ENCODE data around the gene CSF1. TPM values are rescaled to one million over a fixed set of nuclear protein-coding genes. Genes with fewer than 3 reads are reported as not detected.

CSF1 gene
- total RNA-seq, 1 donor from 2014 or later, result 140 TPM

DNA sequence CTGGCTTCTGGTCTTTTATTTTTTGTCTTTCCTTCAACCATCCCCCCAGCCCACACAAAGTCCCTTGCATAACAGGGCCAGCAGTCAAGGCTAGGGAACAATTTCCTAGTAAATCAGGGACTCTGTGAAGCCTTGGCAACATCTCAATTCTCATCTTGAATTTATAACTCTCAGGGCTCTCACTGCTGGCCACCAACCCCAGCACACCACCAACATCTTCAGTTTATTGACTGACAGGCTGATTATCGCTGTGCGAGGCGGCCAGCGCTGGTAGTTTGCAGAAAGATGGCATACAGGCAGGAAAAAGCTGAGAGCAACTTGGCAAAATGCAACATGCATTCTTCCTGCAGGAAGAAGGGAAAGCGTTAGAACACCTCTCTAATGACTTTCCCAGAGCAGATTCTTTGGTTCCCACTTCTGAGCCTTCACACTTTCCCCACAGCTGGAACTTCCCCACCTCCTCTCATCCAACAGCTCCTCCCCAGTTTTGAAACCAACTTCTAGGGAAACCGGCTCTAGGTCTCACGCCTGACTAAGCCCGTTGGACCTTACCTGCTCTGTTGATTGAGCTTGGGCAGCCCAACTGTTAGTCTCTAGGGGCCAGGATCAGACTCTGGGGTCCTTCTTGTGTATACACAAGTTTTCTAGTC is 26.3 kb upstream of the CSF1 start:
- intact Hi-C loops (cut with DNase I), result no loop called here
- no peak for DNase-seq (ENCODE audit: low spot score in 2 of 2)

DNA sequence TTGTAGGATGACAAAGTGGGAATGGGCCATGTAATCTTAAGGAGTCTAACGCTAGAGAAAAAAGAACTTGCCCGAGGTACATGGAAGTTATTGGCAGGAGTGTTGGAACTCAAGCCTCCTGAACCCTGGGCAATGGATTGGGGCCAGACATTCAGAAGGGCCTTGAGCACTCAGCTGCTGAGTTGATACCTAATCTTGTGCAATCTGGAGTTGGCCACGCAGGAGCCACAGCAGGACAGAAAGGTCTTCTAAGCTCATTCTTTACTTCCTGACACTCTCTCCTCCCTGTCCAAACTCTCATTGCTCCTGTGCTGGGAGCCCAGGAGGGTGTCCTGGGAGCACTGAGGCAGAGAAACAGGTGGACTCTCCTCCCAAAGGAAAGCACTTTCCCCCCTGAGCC is 25.1 kb upstream of the CSF1 start:
- Histone ChIP-seq H3K4me1 (peaks cover 9 to 20% of the 10 kb centered on the region in 2 donors), H3K9me3 (no peaks in the 10 kb centered on the region), H3K27me3 (no peaks in the 10 kb centered on the region), H3K4me3 (no peak overlapping the region), H3K36me3 (no peaks in the 10 kb centered on the region), H3K27ac (no peak overlapping the region)
- intact Hi-C loops (cut with DNase I), result loop anchor here (5.0 kb wide), 1 partner anchor 42 kb away; no protein-coding TSS in a partner anchor
- TF ChIP-seq, protein P1, sequence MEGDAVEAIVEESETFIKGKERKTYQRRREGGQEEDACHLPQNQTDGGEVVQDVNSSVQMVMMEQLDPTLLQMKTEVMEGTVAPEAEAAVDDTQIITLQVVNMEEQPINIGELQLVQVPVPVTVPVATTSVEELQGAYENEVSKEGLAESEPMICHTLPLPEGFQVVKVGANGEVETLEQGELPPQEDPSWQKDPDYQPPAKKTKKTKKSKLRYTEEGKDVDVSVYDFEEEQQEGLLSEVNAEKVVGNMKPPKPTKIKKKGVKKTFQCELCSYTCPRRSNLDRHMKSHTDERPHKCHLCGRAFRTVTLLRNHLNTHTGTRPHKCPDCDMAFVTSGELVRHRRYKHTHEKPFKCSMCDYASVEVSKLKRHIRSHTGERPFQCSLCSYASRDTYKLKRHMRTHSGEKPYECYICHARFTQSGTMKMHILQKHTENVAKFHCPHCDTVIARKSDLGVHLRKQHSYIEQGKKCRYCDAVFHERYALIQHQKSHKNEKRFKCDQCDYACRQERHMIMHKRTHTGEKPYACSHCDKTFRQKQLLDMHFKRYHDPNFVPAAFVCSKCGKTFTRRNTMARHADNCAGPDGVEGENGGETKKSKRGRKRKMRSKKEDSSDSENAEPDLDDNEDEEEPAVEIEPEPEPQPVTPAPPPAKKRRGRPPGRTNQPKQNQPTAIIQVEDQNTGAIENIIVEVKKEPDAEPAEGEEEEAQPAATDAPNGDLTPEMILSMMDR (IDR thresholded peaks at IDR 0.05), result no peak
- no peak for DNase-seq (ENCODE audit: low spot score in 2 of 2)

More for the DNA sequence above, 26.3 kb upstream of the CSF1 start:
- no peaks in the 10 kb centered on the region for H3K27me3 ChIP-seq
- peaks cover 9 to 20% of the 10 kb centered on the region in 2 donors for H3K4me1 ChIP-seq
- no peak overlapping the region for H3K4me3 ChIP-seq
- H3K27ac ChIP-seq, result peak overlapping the region; percentile 77 to 84
- no peaks in the 10 kb centered on the region for H3K9me3 ChIP-seq
- H3K36me3 ChIP-seq, result no peaks in the 10 kb centered on the region
- TF ChIP-seq, protein P1 (IDR thresholded peaks at IDR 0.05), result no peak

DNA sequence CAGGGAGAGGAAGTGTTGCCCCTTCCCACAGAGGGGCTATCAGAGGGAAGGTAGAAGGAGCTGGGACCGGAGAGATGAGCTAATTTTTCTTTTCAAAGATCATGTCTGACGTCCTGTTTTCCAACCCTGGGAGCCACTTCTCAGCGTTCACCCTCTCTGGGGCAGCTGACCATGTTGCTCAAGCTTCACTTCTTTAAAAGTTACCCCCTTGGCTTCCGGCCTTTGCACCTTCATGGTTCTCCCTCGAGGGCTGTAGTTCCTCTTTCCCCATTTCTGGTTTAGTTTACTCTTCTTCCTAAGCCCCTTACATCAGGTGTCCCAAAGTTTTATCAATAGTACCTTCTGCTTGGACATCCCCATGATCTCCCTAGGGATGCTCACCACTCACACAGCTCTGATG is 23.8 kb upstream of the CSF1 start:
- Histone ChIP-seq H3K4me3 (no peak overlapping the region), H3K4me1 (peaks cover 9 to 20% of the 10 kb centered on the region in 2 donors), H3K36me3 (no peaks in the 10 kb centered on the region), H3K27ac (no peak overlapping the region), H3K9me3 (no peaks in the 10 kb centered on the region), H3K27me3 (no peaks in the 10 kb centered on the region)
- DNase-seq (ENCODE audit: low spot score in 2 of 2), result no peak
- intact Hi-C loops (cut with DNase I), result loop anchor here (5.0 kb wide), 1 partner anchor 40 kb away; no protein-coding TSS in a partner anchor
- TF ChIP-seq, protein P1 (IDR thresholded peaks at IDR 0.05), result no peak

DNA sequence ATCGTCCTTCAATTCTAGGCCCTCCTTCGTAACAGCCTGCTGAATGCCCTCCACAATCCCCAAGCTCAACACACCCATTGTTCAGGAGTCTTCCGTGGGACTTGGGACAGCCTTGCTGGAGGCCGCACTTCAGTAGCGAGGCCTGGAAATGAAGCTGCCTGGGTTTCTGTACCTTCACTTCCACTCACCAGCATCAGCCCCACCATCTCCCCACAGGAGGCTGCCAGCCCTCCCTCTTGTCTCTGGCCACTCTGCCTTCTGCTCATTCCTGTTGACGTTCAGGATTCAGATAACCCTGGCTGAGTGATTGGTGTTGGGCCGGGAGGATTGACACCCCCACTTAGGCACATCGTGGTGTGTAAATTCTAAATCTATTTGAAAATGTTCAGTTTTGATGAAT is 23.4 kb upstream of the CSF1 start:
- intact Hi-C loops (cut with DNase I), result loop anchor here (5.0 kb wide), 1 partner anchor 40 kb away; no protein-coding TSS in a partner anchor
- Histone ChIP-seq H3K36me3 (no peaks in the 10 kb centered on the region), H3K27me3 (no peaks in the 10 kb centered on the region), H3K9me3 (no peaks in the 10 kb centered on the region), H3K27ac (no peak overlapping the region), H3K4me1 (peaks cover 9 to 20% of the 10 kb centered on the region in 2 donors), H3K4me3 (no peak overlapping the region)
- TF ChIP-seq, protein P1 (IDR thresholded peaks at IDR 0.05), result no peak
- DNase-seq (ENCODE audit: low spot score in 2 of 2), result no peak

DNA sequence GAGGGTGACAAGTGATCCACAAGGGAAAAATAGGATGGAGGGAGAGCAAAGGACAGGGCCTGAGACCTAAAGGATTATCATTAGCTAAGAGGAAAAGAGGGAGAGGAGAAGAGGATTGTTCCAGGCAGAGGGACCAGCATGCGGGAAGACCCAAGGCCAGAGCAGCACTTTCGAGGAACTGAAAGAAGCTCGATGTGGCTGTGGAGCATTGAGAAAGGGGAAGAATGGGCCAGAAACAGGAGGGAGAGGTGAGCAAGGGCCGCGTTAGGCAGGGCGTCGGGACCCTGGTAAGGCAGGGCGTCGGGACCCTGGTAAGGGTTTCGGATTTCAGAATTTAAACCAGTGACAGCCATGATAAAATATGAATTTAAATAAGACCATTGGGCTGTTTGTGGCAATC is 22.8 kb upstream of the CSF1 start:
- H3K4me1 ChIP-seq, result peaks cover 8 to 18% of the 10 kb centered on the region in 2 donors
- no peaks in the 10 kb centered on the region for H3K9me3 ChIP-seq
- no peaks in the 10 kb centered on the region for H3K36me3 ChIP-seq
- no peaks in the 10 kb centered on the region for H3K27me3 ChIP-seq
- DNase-seq (ENCODE audit: low spot score in 2 of 2), result no peak
- intact Hi-C loops (cut with DNase I), result loop anchor here (5.0 kb wide), 1 partner anchor 39 kb away; no protein-coding TSS in a partner anchor
- H3K4me3 ChIP-seq, result no peak overlapping the region
- TF ChIP-seq, protein P1 (IDR thresholded peaks at IDR 0.05), result no peak
- H3K27ac ChIP-seq, result no peak overlapping the region

Measured in ascending aorta (tissue), 2 donors.